GM15510 (cell line): ENCODE results near the gene RAG2.

Experiments used
- POLR2A ChIP-seq: IDR thresholded peaks from 3 replicates; pipeline ENCODE4 v1.6.1; 2011; ENCODE audit warnings: borderline replicate concordance; ENCODE audit not compliant: insufficient read length; ENCODE audit errors: extremely low read depth

The RAG2 gene

DNA sequence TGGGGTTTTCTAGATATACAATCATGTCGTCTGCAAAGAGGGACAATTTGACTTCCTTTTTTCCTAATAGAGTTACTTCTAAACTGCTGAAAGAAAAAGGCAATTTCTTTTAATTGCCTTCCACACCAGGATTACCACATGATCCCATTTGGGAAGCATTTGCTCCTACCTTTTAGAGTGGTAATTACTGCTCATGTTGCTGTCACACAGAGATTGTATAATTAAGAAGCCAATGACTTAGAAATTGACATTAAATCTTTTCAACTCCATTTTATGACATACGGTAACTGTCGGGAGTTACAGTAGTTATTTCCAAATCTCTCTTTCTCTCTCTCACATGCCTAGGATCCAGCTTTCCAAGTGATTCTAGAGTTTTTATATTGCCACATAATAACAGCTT lies 17.8 kb upstream of the RAG2 start:
- TF ChIP-seq POLR2A, result no peak

DNA sequence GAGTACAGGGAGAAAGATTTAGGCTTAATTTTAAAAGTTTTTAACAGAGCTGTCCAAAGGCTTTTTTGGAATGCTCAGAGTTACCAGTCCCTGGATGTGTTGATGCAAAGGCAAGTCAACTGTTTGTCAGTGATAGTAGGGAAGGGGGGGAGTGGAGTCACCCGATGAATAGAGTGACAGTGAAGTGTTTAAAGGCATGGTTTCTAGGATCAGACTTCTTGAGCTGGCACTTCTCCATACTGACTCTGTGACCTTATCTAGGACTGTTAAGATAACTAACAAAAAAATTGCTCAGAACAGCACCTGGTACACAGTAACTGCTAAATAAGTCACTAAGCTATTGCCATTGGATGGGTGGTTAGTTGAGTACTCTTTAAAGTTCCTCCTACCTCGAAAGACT lies 11.3 kb upstream of the RAG2 start:
- TF ChIP-seq POLR2A, result no peak

DNA sequence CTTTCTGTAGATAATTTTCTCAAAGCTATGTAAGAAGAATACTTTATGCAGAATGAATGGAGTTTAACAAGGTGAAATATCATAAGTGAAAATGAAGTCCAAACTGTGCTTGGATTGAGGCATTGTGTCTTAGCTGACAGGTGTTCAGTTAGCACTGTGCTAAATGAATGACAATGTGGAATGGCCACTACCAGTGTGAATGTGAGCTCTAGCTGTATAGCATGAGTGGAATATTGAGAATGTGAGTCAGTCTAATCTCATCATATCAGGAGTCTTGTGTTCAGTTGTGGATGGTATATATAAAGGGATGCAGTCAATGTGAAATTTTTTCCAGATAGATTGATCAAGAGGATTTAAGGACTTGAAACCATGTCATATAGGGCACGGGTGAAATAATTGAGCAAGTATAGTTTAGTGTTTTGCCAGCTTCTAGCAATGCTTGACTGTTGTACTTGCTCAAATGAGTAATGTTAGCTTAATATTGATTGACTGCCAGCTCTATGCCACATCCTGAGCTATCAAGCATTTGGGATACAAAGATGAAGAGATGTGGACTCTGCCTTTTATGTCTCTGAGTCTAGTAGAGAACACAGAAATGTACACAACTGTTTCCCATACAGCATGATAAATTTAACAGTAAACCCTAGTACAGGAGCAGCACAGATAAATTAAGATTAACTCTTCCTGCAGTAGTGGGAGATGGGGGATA lies 10.6 kb upstream of the RAG2 start:
- TF ChIP-seq POLR2A, result no peak

DNA sequence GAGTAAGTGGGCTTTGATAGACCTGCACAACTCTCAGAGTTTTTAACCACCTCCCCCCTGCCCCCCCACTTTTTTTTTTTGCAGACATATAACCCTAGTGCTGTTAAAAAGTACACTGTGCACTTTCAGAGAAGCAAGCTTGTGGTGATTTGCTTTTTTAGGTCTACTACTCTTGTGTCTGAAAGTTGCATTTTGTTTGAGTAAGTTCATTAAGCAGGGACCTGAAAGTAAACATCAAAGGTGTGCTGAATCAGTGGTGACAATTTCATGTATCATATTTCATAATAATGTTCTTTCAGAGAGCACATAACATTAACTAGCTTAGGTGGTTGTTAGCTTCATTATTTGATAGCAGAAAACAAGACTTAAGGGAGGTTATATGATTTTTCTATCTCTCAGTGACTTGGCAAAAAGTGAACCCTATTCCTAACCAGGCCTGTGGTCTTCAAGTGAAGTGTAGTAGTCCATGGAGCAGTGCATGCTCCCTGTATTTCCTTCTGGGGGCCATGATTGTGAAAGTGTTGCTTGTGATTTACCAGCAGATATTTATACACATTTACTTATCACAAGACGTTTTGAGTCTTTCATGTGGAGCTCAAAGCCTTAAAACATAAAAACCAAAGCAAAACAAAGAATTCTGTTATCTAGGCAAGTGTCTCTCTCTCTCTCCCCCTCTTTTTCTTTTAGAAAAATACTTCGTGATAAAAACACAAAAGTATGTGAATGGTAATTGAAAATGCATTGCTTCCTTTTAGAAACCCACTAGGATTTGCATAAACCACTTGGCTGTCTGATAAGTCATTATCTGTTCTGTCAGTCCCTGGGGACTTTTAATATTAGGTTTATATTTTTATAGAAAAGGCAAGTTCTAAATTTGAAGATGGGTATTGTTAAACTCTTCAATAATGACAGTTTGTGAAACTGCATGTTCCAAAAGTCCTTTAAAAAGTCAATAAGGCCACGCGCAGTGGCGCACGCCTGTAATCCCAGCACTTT lies 7.5 kb upstream of the RAG2 start:
- no peak for TF ChIP-seq POLR2A

DNA sequence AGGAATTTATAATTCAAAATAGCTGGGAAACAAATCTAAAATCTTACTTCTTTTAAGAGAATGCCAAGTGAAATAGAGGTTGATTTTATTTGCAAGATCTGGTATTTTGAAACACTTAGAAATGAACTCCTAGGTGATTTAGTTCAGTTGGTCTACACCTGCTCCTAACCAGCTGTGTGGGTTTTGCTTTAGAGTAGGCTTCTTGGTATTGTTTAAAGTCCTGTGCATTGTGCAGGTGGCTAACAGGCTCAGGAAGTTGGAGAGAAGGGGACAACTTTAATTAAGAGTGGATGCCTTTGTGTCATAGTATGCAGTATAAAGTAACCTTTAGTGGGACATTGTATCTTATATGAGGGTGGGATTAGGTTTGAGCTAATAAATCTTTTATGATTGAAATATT lies 4.1 kb upstream of the RAG2 start:
- no peak for TF ChIP-seq POLR2A

DNA sequence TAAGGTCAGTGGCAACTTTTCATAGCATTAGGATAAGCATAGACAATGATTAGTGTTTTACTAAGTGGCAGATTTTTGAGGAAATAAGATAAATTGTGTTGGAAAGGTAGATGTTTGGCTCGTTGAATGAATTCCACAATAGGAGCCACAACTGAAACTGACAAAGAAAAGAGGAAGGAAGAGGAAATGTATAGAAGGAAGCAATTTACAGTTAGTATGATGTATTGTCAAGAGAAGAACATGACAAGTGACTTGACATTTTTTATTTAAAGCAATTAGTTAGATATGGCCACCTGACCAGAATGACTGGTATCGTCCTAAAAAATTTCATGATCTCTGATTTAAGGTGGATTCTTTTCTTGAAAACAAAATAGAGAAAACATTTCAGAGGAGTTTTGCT lies 3.1 kb upstream of the RAG2 start:
- TF ChIP-seq POLR2A, result no peak

DNA sequence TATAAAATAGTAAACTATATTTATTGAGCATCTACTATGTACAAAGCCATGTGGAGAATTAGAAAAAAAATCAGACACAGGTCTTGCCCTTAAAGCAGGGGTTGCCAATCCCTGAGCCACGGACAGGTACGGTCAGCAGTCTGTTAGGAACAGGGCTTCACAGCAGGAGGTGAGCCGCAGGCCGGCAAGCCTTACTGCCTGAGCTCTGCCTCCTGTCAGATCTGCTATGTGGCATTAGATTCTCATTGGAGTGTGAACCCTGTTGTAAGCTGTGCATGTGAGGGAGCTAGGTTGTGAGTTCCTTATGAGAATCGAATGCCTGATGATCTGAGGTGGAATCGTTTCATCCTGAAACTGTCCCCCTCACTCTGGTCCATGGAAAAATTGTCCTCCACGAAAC lies 2.1 kb upstream of the RAG2 start:
- no peak for TF ChIP-seq POLR2A

DNA sequence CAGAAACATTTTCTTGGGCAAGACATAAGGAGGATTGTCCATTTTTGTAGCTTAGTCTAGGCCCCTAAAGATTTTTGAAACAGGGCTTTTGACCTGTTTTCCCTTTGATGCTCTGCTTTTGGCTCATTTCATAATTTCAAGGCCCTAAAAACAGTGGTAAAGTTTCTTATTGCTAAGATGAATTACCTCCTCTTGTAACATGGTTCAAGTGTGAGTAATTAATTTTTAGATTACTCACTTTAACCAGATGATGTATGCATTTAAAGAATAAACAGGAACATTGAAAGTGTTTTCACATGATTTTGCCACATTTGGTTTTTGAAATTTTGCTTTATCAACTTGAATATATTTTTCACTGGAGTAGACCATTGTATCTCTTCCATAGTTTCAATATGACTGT lies 1.2 kb downstream of the RAG2 start:
- TF ChIP-seq POLR2A, result no peak

DNA sequence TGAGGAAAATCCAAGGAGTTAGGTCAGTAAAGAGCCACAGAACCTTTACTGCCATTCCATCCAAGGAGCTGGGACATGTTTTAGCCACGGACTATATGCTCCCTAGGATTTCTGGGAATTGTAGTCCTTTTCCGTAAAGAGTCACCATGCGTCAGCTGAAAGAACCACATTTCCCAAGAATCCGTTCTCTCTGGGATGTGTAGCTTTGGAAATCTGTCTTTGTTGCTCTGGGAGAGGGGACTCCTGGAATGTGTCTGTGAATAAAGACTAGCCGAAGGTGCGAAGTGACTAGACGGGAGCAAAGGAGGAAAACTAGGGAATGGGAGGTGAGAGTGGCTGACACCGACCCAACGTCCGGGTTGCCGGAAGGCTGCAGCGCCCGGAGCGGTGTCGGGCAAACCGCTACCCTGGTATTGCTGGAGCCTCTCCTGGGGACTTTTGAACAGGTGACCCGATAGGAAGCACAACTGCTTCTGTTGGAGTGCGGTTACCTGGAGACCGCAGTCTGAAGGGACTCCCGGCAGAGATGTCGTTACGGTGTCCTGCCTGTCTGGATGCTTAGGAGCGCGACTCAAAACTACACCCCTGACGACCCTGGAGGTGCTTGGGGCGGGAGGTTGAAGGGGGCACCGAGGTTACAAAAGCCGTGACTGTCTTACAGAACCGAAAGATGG lies 3.6 kb downstream of the RAG2 start, which contains the start of gene IFTAP:
Gene IFTAP (plus strand): TSS at position 187 of the 674 bp plus-strand sequence. CDS start 15,602 bp downstream, outside the sequence.
- TF ChIP-seq POLR2A, result no peak

DNA sequence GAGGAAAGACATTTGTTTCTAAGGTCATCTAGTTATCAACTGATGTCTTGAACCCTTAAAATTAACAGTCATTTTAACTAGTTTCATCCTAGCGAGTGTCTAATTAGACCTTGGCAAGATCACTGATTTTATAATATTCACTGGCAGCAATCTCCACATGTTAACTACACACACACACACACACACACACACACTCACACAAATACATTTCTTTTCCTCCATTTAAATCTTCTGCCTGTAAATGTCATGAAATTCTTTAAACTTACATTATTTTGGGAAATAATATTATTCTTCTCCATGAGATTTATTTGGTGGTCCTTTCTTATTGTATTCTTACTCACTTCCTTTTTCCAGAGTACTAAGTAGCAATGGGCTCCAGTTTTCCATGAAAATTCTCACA lies 6.6 kb downstream of the RAG2 start:
- no peak for TF ChIP-seq POLR2A

DNA sequence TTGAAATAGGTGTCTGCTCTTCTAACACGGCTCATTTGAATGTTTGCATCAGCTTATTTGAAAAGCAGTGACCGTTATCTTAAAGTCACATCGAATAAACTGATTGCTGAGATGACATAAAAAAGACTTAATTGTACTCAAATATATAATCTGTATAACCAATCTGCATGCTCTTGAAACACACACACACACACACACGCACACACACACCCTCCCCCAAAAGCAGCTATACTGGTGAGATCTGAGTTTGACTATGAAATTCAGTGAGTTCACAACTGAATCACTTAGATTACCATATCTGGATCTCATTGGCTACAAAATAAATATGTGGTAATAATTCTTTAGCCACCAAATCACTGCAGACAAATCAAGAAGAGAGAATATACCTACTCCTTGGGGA lies 7.5 kb downstream of the RAG2 start:
- TF ChIP-seq POLR2A, result no peak

DNA sequence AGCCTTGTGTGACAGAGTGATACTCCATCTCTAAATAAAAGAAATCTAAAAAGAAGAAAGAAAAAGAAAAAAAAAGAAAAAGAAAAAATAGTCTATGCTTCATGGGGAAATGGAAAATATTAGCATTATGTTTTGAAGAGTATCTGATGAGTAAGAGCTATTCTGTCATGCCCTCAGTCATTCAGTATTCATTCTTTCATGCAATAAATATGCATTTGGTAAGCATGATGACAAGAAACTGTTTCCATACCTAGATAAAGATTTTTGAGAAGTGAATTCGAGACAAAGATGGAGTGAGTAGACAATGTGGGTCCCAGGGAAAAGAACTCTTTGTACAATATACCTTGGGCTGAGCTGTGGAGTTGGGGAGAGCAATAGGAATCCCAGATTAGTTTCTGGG lies 9.9 kb downstream of the RAG2 start:
- TF ChIP-seq POLR2A, result no peak

DNA sequence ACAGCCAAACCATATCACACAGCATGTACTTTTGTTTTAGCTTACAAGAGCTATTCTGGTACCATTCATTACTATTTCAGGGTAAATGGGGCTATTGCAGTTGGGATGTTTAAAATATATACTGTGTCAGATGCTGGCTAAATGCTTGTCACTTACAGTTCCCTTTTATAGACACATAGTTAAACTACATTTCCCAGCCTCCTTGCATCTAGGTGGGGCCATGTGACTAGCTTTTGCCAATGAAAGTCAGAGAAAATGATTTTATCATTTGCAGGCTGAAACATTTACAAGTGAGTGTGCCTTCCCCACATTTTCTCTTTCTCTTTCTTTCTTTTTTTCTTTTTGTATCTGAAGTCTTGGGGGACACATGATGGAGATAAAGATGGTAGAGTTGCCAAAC lies 11.5 kb downstream of the RAG2 start:
- no peak for TF ChIP-seq POLR2A

DNA sequence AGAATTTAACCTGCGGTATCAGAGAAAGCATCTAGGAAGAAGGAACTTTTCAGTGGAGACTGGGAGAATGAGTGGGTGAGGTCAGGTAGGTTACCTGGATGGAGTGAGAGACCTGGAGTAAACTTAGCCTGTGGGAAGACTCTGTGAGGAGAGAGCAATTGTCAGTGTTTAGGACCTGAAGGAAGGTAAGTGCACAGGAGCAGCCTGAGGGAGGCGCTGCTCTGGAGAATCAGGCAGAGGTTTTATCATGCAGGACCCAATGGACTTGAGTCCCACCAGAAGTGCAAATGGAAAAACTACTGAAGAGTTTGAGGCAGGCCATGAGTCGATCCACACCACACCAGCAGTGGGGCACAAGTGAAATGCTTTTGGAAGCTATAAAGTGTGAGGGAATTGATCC lies 14.4 kb downstream of the RAG2 start:
- TF ChIP-seq POLR2A, result no peak

DNA sequence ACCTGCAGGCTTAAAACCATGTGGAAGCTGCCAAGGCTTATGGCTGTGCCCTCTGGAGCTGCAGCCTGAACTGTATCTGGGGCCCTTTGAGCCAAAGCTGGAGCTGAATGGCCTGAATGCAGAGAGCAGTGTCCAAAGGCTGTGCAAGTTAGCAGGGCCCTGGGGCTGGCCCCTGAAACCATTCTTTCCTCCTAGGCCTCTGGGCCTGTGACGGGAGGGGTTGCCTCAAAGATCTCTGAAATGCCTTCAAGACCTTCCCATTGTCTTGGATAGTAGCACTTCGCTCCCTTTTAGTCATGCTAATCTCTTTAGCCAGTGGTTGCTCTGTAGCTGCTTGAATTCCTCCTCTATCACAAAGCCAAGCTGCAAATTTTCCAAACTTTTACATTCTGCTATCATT lies 16.5 kb downstream of the RAG2 start:
- TF ChIP-seq POLR2A, result no peak
